Choroid plexus epithelial cell (primary cell): ENCODE results near the gene CISH.

ENCODE experiments used
- DNase-seq: peaks from one replicate; pipeline ENCODE4 v3.0.0-alpha.2; 2010; ENCODE audit warnings: low read depth
- H3K4me3 ChIP-seq: 2 replicates; pipeline ENCODE4 v1.5.1; 2011; ENCODE audit warnings: low read depth, mild to moderate bottlenecking, control low read depth, low read length, moderate library complexity
- TF ChIP-seq, protein P1 (sequence below): conservative IDR thresholded peaks from 2 replicates; pipeline ENCODE4 v1.5.1; 2011; ENCODE audit warnings: low read depth, mild to moderate bottlenecking, control low read depth, inconsistent platforms, low read length, moderate library complexity

Gene CISH

DNA sequence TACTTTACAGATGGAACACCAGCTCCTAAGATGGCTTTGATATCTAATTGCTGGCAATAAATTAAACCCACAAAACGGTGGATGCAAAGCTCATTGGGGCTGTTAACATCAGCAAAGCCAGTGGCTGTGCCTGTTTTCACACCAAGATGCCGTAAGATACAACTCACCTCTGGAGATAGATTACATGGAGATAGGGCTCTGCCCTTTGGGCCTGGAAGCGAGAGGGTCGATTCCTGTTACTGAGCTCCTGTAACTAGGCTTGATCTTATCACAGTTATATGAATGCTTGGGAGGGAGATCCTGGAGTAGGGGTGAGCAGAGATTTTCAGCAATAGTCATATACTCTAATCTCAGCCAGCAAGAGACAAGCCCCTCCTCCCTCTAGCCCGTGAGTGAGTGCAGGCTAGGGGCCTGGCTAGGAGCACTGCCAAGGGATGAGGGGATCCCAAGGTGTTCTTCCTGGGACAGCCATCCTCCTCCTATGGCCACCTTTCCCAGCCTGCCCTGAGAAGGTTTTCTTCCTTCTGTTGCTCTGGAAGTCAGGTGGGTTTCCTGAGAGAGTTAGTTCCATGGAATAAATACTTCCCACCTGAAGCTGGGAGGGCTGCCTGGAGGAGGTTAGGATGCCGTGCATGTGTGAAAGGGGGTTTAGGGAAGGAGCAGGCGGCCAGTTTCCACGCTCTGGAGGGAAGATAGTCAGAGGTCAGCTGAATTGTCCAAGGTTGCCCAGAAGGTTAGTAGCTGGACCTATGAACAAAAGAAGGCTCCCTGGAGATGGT, 45.0 kb upstream of the CISH start:
- TF ChIP-seq, protein P1, sequence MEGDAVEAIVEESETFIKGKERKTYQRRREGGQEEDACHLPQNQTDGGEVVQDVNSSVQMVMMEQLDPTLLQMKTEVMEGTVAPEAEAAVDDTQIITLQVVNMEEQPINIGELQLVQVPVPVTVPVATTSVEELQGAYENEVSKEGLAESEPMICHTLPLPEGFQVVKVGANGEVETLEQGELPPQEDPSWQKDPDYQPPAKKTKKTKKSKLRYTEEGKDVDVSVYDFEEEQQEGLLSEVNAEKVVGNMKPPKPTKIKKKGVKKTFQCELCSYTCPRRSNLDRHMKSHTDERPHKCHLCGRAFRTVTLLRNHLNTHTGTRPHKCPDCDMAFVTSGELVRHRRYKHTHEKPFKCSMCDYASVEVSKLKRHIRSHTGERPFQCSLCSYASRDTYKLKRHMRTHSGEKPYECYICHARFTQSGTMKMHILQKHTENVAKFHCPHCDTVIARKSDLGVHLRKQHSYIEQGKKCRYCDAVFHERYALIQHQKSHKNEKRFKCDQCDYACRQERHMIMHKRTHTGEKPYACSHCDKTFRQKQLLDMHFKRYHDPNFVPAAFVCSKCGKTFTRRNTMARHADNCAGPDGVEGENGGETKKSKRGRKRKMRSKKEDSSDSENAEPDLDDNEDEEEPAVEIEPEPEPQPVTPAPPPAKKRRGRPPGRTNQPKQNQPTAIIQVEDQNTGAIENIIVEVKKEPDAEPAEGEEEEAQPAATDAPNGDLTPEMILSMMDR: no peak
- no peak for DNase-seq
- H3K4me3 ChIP-seq: no peak overlapping the region

DNA sequence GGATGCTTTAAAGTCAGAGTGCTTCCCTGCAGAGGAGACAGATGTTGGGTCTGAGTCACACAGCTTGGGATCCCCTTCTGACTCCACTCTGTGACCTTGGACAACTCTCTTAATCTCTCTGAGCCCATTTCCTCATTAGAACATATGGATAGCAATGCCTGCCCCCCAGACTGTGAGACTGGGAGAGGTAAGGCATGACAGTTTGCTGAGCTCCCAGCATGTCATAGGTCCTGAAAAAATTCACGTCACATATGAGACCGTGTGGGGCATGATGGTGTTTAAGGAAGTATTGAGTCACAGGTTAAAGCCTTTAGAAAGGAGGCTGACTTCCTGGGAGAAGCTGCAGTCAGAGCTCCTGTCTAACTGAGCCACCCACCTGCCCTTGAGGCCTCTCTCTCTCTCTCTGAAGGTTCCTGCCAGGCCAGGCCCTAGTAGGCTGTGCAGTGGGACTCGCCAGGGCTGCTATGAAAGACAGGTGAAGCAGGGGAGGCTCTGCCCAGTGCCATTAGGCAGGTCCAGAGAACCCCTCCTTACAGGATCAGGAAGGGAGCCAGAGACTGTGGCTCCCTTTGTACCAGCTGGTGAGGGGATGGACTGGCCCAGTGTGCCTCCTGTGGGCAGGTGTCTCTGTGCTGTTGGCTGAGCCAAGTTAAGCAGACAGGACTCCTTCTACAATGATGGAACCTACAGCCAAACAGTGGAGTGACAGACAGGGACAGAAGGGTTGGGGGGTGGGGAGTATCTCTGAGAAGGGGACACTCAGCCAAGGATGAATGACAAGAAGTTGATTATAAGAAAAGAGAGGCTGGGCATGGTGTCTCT, 43.6 kb upstream of the CISH start:
- TF ChIP-seq, protein P1: no peak
- DNase-seq: peak; percentile 21
- H3K4me3 ChIP-seq: no peak overlapping the region

DNA sequence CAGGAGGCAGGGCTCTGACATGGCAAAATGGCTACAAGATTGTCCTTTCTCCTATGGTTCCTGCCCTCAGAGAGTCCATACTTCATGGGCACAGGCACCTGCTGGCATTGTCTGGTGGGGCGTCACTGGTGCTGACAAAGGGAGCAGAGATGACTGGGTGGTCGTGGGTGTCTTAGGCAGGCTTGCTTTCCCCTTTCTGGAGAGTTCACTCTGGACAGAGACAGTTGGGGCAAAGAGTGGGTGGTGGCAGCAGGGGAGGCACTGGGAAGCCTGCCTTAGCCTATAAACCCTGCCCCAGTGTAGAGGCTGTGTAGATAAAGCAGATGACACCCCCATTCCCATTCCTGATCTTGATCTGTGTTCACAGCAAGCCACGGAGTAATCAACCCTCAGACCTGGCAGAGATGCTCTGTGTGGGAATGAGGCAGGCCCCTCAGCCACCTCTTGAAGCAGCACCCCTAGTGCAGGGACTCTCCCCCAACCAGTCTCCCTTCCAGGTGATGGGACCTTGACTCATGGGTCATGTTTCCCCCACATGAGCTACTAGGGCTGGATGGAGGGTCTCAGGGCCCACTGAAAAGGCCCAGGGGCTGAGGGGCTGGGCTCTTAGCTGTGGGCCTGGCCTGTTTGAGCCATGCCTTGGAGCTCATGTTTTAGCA, 42.5 kb upstream of the CISH start:
- no peak for DNase-seq
- TF ChIP-seq, protein P1: no peak
- no peak overlapping the region for H3K4me3 ChIP-seq

DNA sequence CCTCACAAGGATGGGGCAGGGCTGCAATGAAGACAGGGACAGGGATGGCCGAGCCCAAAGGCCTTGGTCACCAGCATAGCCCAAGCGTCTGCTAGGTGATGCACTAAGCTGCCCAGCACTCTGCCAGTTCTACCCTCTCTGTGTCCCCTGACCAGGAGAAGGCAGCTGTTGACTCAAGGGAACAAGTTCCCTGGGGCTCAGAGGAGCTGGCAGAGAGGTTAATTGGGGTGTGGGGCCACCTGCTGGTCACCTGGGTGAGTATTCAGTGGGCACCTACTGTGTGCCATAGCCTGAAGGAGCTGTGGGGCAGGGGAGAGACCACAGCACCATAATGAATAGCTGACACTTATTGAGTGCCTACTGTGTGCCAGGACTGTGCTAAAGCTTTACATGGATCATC, 41.1 kb upstream of the CISH start:
- no peak for DNase-seq
- no peak overlapping the region for H3K4me3 ChIP-seq
- TF ChIP-seq, protein P1: peak; percentile 51

DNA sequence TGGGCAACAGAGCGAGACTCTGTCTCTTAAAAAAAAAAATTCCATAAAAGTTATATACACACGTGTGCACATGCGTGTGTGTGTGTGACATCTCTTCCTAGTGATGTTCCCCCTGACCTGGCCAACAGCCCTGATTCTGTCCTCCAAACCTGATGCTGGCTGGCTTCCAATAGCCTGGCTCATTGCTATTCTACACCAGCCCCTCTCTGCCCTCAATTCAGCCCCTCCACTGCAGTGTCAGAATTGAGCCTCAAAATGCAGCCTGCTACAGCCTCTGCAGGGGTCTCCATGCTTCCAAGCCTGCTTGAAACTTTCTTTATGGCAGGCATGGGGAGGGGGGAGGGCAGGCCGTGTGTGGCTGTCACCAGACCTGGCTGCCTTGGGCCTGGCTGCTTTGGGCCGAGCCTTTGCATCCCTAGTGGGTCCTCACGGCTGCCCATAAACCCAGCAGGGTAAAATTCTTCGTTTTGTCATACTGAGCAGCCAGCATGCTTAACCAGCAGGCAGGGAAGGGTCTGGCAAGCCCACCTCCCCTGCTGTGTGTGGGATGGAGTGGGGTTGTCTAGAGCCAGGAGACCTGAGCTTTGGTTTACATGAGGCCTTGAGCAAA, 40.5 kb upstream of the CISH start:
- no peak for DNase-seq
- TF ChIP-seq, protein P1: no peak

DNA sequence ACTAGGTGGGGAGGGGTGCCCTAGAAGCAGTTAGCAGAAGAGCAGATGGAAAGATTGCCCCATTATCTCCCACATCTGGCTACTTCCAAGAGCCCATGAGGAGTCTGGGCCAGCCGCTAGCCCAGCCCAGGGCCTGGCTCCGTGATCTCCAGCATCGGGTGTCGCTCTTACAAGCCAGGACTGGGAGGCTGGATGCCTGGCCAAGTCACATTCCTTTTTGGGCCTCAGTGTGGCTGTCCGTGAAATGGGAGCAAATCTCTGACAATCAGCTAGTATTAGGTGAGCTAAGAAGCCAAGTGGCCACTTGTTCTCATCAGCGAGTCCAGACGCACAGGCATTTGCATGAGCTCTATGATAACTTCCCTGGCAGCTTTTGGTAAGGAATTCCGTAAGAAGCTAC, 39.9 kb upstream of the CISH start:
- H3K4me3 ChIP-seq: no peak overlapping the region
- TF ChIP-seq, protein P1: no peak
- no peak for DNase-seq

More for the DNA sequence above, 40.5 kb upstream of the CISH start:
- no peak overlapping the region for H3K4me3 ChIP-seq
